Neural progenitor cell (in vitro differentiated cells): ENCODE data around the gene SPTSSB. TPM values are rescaled to one million over a fixed set of nuclear protein-coding genes. Genes with fewer than 3 reads are reported as not detected.

Source experiments
- DNase-seq: peaks from one replicate; pipeline ENCODE4 v3.0.0-alpha.2; 2016; ENCODE audit warnings: low spot score
- H2AFZ ChIP-seq: fragments of 200-600 bp; sonication (generic); replicated peaks from 2 replicates; pipeline ENCODE4 v1.6.1; 2016; ENCODE audit warnings: antibody characterized with exemption
- H3F3A ChIP-seq: fragments of 200-600 bp; sonication (generic); 2 replicates; pipeline ENCODE4 v1.6.1; 2016; ENCODE audit warnings: antibody characterized with exemption, low read depth
- H3K27ac ChIP-seq: fragments of 200-600 bp; sonication (generic); 2 replicates; pipeline ENCODE4 v1.5.1; 2016; ENCODE audit warnings: mild to moderate bottlenecking
- H3K27me3 ChIP-seq: fragments of 200-600 bp; sonication (generic); 2 replicates; pipeline ENCODE4 v1.6.1; 2016; ENCODE audit warnings: mild to moderate bottlenecking, moderate library complexity
- H3K36me3 ChIP-seq: fragments of 200-600 bp; sonication (generic); 2 replicates; pipeline ENCODE4 v1.5.1; 2016
- H3K4me1 ChIP-seq: fragments of 200-600 bp; sonication (generic); 2 replicates; pipeline ENCODE4 v1.6.1; 2016; ENCODE audit warnings: mixed run types
- H3K4me2 ChIP-seq: fragments of 200-600 bp; sonication (generic); 2 replicates; pipeline ENCODE4 v1.6.1; 2016
- H3K4me3 ChIP-seq: fragments of 200-600 bp; sonication (generic); 2 replicates; pipeline ENCODE4 v1.5.1; 2016
- H3K79me2 ChIP-seq: fragments of 200-600 bp; sonication (generic); 2 replicates; pipeline ENCODE4 v1.6.1; 2016; ENCODE audit warnings: low read depth
- H3K9ac ChIP-seq: fragments of 200-600 bp; sonication (generic); 2 replicates; pipeline ENCODE4 v1.6.1; 2016
- H3K9me3 ChIP-seq: fragments of 200-600 bp; sonication (generic); 2 replicates; pipeline ENCODE4 v1.5.1; 2016; ENCODE audit warnings: low read depth
- H4K20me1 ChIP-seq: fragments of 200-600 bp; sonication (generic); 2 replicates; pipeline ENCODE4 v1.6.1; 2016; ENCODE audit warnings: low read depth
- H3K27ac Mint-ChIP-seq: 3 replicates; pipeline ENCODE4 v1.8.0; 2021; ENCODE audit warnings: mixed read lengths
- H3K27me3 Mint-ChIP-seq: 2 replicates; pipeline ENCODE4 v1.8.0; 2022; ENCODE audit warnings: low read depth, mild to moderate bottlenecking, inconsistent platforms, moderate library complexity, mixed read lengths; ENCODE audit not compliant: insufficient read depth
- H3K36me3 Mint-ChIP-seq: 3 replicates; pipeline ENCODE4 v1.8.0; 2021; ENCODE audit warnings: mixed read lengths
- H3K4me1 Mint-ChIP-seq: 3 replicates; pipeline ENCODE4 v1.8.0; 2021; ENCODE audit warnings: mixed read lengths
- H3K4me3 Mint-ChIP-seq: 3 replicates; pipeline ENCODE4 v1.8.0; 2021; ENCODE audit warnings: mild to moderate bottlenecking, moderate library complexity, mixed read lengths
- H3K9me3 Mint-ChIP-seq: 3 replicates; pipeline ENCODE4 v1.8.0; 2020; ENCODE audit warnings: mixed read lengths
- EZH2 ChIP-seq: fragments of 200-600 bp; sonication (generic); IDR thresholded peaks from 2 replicates; pipeline ENCODE4 v1.6.1; 2017; ENCODE audit warnings: antibody characterized with exemption, mild to moderate bottlenecking, moderate library complexity
- EZH2phosphoT487 ChIP-seq: fragments of 200-600 bp; sonication (generic); IDR thresholded peaks from 2 replicates; pipeline ENCODE4 v1.6.1; 2017; ENCODE audit warnings: antibody characterized with exemption
- total RNA-seq: library from RNA; depleted of rRNA; stranded (reverse); fragments of >200 nt; gene quantifications from 2 replicates; pipeline ENCODE4 v1.2.3, GENCODE V29; 2015; ENCODE audit warnings: low replicate concordance
- TF ChIP-seq, protein P1 (sequence below): fragments of 200-600 bp; sonication (generic); IDR thresholded peaks from 2 replicates; pipeline ENCODE4 v1.5.1; 2017; ENCODE audit warnings: antibody characterized with exemption, mild to moderate bottlenecking

SPTSSB gene
- total RNA-seq, 1 donor from 2014 or later: 1.2 TPM

DNA sequence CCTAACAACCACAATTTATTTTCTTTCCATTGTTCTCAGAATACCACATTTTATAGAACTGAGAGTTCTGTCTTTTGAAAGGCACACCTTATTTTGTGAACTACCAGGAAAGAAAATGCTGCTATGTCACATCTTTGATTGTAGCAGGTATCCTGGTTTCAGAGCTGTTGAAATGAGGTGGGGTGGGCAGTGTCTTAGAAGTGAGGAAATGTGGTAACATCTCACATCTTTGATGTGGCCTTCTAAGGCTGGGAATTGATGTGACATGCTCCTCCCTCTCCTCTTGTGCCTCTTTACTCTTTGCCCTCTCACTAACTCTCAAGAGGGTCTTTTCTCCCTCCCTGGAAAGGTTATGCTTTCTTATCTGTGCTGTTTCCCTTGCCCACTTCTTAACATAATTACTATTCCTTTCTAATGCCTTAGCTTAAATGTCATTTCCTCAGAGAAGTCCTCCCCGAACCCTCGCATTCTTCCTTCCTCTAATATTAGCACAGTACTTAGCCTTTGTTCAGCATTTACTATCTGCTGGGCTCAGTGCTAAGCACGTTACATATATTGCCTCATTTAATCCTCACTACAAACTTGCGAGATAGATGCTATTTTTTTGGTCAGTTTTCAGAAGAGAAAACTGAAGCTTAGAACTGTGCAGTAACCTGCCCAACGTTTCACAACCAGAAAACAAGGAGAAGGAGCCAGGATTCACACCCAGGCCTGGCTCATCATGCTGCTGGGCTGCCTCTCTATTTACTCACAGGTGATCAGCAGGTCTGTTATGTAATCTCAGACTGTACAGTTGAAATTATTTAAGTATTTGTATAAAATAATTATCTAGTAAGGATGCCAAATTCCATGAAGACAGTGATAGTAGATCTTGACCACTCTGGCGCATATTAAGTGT is 24.0 kb upstream of the SPTSSB start:
- DNase-seq: no peak
- Mint-ChIP-seq H3K36me3 (no peaks in the 10 kb centered on the region), H3K27me3 (no peaks in the 10 kb centered on the region), H3K4me3 (no peak overlapping the region), H3K27ac (no peak overlapping the region), H3K4me1 (no peaks in the 10 kb centered on the region), H3K9me3 (peaks cover 21% of the 10 kb centered on the region)
- TF ChIP-seq EZH2 (no peak), EZH2phosphoT487 (no peak)
- TF ChIP-seq, protein P1, sequence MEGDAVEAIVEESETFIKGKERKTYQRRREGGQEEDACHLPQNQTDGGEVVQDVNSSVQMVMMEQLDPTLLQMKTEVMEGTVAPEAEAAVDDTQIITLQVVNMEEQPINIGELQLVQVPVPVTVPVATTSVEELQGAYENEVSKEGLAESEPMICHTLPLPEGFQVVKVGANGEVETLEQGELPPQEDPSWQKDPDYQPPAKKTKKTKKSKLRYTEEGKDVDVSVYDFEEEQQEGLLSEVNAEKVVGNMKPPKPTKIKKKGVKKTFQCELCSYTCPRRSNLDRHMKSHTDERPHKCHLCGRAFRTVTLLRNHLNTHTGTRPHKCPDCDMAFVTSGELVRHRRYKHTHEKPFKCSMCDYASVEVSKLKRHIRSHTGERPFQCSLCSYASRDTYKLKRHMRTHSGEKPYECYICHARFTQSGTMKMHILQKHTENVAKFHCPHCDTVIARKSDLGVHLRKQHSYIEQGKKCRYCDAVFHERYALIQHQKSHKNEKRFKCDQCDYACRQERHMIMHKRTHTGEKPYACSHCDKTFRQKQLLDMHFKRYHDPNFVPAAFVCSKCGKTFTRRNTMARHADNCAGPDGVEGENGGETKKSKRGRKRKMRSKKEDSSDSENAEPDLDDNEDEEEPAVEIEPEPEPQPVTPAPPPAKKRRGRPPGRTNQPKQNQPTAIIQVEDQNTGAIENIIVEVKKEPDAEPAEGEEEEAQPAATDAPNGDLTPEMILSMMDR: no peak
- Histone ChIP-seq H3K9me3 (no peaks in the 10 kb centered on the region), H3K4me1 (no peaks in the 10 kb centered on the region), H3K27me3 (no peaks in the 10 kb centered on the region), H3F3A (no peaks in the 10 kb centered on the region), H3K27ac (no peak overlapping the region), H3K36me3 (no peaks in the 10 kb centered on the region), H3K79me2 (no peaks in the 10 kb centered on the region), H2AFZ (peak overlapping the region; percentile 50), H3K4me2 (no peak overlapping the region), H3K9ac (no peak overlapping the region), H3K4me3 (no peak overlapping the region), H4K20me1 (no peaks in the 10 kb centered on the region)

DNA sequence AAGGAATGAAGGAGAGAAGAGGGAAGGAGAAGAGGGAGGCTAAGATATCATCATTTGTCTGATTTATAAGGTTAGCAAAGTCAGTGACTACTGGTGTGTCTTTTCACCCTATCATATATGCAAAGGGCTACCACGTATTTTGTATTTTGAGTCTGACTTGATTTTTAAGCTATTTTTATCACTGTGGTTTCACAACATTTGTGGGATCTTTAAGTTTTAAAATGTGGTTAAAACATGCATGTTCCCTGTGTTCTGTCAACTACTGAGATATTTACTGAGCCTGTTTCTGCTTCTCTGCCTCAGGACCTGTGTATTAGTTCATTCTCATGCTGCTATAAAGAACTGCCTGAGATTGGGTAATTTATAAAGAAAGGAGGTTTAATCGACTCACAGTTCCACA is 22.5 kb upstream of the SPTSSB start:
- H3K9me3 Mint-ChIP-seq: peaks cover 11% of the 10 kb centered on the region
- no peaks in the 10 kb centered on the region for H3K36me3 ChIP-seq
- H3K4me1 Mint-ChIP-seq: no peaks in the 10 kb centered on the region
- no peaks in the 10 kb centered on the region for H3K27me3 ChIP-seq
- H3F3A ChIP-seq: no peaks in the 10 kb centered on the region
- no peak for DNase-seq
- H3K4me3 Mint-ChIP-seq: no peak overlapping the region
- no peaks in the 10 kb centered on the region for H3K4me1 ChIP-seq
- H3K27ac ChIP-seq: no peak overlapping the region
- peaks cover 6% of the 10 kb centered on the region for H3K9me3 ChIP-seq
- H3K27ac Mint-ChIP-seq: no peak overlapping the region
- H4K20me1 ChIP-seq: no peaks in the 10 kb centered on the region
- H3K9ac ChIP-seq: no peak overlapping the region
- H2AFZ ChIP-seq: no peak overlapping the region
- no peak overlapping the region for H3K4me2 ChIP-seq
- H3K4me3 ChIP-seq: no peak overlapping the region
- H3K27me3 Mint-ChIP-seq: no peaks in the 10 kb centered on the region
- H3K36me3 Mint-ChIP-seq: no peaks in the 10 kb centered on the region
- TF ChIP-seq, protein P1: no peak
- no peaks in the 10 kb centered on the region for H3K79me2 ChIP-seq

DNA sequence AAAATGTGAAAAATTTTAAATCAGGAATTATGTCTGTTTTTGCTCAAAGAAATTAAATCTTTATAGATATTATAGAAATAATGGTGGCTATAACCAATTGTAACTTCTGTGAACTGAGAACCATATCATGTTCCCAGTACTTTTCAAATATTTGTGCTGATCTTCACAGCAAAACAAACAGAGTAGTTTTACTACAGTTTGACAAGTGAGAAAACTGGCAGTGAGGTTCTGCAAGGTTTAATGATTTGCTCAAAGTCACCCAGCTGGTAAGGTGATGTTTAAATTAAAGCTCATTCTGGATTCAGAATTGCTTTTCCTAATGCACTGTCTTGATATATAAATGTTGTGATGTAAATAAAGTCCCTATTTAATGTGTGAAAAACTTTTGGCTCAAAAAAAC is 22.0 kb upstream of the SPTSSB start:
- no peaks in the 10 kb centered on the region for H3K36me3 Mint-ChIP-seq
- H3K27me3 Mint-ChIP-seq: no peaks in the 10 kb centered on the region
- no peaks in the 10 kb centered on the region for H3F3A ChIP-seq
- no peak overlapping the region for H3K27ac ChIP-seq
- no peak overlapping the region for H3K27ac Mint-ChIP-seq
- H3K4me3 Mint-ChIP-seq: no peak overlapping the region
- no peaks in the 10 kb centered on the region for H3K27me3 ChIP-seq
- TF ChIP-seq EZH2: no peak
- no peak for TF ChIP-seq EZH2phosphoT487
- TF ChIP-seq, protein P1: no peak
- H4K20me1 ChIP-seq: no peaks in the 10 kb centered on the region
- H2AFZ ChIP-seq: no peak overlapping the region
- H3K4me1 Mint-ChIP-seq: no peaks in the 10 kb centered on the region
- H3K36me3 ChIP-seq: no peaks in the 10 kb centered on the region
- H3K4me2 ChIP-seq: no peak overlapping the region
- H3K9me3 ChIP-seq: peaks cover 6% of the 10 kb centered on the region
- no peak overlapping the region for H3K4me3 ChIP-seq
- no peaks in the 10 kb centered on the region for H3K79me2 ChIP-seq
- peaks cover 6% of the 10 kb centered on the region for H3K9me3 Mint-ChIP-seq
- no peaks in the 10 kb centered on the region for H3K4me1 ChIP-seq
- no peak for DNase-seq
- H3K9ac ChIP-seq: no peak overlapping the region
